GM13977 (cell line): ENCODE data around the gene VRK1.

Experiments
- DNase-seq: peaks from one replicate; pipeline ENCODE4 v3.0.0; 2012; ENCODE audit warnings: low spot score
- in situ Hi-C: fragments of 300-500 bp; cut with MboI; formaldehyde crosslinking; loops from one replicate; pipeline ENCODE4 v1.12.0; 2022; ENCODE audit warnings: low sequenced_read_pairs, low pct_unique_long_range_greater_than_20kb, mixed read lengths, inconsistent platforms; ENCODE audit not compliant: unreplicated experiment
- TF ChIP-seq, protein P1 (sequence below): IDR thresholded peaks from 2 replicates; pipeline ENCODE4 v1.5.1; 2012; ENCODE audit warnings: mild to moderate bottlenecking, control low read depth; ENCODE audit not compliant: insufficient read depth; ENCODE audit errors: extremely low read depth, missing control alignments

VRK1 gene

GRCh38 chr14:96826818-96827217, 29.6 kb downstream of the VRK1 start:
- in situ Hi-C loops: no loop called here
- DNase-seq: no peak
- TF ChIP-seq, protein P1, sequence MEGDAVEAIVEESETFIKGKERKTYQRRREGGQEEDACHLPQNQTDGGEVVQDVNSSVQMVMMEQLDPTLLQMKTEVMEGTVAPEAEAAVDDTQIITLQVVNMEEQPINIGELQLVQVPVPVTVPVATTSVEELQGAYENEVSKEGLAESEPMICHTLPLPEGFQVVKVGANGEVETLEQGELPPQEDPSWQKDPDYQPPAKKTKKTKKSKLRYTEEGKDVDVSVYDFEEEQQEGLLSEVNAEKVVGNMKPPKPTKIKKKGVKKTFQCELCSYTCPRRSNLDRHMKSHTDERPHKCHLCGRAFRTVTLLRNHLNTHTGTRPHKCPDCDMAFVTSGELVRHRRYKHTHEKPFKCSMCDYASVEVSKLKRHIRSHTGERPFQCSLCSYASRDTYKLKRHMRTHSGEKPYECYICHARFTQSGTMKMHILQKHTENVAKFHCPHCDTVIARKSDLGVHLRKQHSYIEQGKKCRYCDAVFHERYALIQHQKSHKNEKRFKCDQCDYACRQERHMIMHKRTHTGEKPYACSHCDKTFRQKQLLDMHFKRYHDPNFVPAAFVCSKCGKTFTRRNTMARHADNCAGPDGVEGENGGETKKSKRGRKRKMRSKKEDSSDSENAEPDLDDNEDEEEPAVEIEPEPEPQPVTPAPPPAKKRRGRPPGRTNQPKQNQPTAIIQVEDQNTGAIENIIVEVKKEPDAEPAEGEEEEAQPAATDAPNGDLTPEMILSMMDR: no peak

- DNase-seq: no peak
- TF ChIP-seq, protein P1: no peak
- in situ Hi-C loops: no loop called here
Observed at GRCh38 chr14:96827290-96827689, 30.1 kb downstream of the VRK1 start.

DNA sequence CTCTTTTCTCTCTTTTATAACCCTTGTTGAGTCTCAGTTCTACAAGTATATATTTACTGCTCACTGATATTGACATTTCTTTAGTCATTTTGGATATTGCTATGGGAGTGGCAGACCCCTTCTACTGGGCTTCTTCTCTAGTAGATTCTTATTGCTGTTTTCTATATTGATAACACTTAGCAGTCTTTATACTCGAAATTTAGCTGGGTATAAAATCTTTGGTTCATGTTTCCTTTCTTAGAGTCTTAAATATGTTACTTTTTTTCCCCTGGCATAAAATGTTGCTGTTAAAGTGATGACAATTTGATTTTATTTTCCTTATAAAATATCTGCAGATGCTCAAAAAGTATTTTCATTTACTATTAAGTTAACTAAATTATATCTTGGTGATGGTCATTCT, 32.6 kb downstream of the VRK1 start:
- in situ Hi-C loops: no loop called here
- TF ChIP-seq, protein P1: no peak
- no peak for DNase-seq

DNA sequence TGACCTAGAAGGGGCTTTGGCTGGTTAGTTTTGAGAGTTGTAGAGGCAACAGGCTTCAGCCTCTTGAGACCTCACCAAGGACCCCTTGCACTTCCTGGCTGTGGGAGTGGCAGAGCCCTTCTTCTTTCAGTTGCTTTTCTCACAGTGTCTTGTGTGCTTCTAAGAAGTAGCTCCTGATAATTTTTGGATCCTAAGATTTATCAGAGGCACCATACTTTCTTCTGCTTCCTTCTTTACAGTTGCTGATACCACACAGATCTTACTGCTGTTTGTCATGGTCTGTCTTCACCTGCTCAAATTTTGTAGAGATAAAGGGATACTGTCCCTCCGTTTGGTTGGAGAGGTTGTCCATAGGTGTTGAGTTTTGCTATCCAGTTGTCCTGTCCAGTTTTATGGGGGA, 33.8 kb downstream of the VRK1 start:
- no peak for DNase-seq
- in situ Hi-C loops: no loop called here
- TF ChIP-seq, protein P1: no peak

DNA sequence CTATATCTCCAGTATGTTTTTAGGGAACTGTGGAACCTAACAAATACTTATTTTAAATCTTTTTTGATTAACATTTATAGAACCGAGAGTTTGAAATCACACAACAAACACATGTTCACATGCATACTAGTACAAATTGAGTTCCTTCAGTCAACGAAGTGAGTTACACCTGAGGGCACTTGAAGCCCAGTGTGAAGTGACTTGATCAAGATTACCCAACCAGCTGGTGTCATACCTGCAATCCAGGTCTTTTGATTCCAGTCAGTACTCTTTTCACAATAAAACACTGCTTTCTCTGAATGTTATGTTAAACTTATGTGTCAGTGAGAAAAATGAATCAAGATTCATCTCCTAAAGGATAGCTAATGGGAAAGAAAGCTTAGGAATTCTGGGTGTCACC, 35.2 kb downstream of the VRK1 start:
- TF ChIP-seq, protein P1: no peak
- no peak for DNase-seq
- in situ Hi-C loops: no loop called here

DNA sequence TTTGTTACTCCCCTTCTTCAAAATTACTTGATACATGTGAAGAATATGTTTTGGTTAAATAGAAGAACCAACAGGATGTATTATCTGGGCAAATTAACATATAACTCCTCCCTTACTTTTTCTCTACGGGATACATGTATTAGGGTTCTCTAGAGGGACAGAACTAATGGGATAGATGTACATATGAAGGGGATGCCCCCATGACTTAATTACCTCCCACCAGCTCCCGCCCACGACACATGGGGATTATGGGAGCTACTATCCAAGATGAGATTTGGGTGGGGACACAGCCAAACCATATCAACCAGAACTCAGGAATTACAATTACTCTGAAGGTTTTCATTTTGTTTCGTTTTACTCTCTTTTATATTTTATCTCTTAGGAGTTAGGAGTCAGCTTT, 41.3 kb downstream of the VRK1 start:
- in situ Hi-C loops: no loop called here
- DNase-seq: no peak
- TF ChIP-seq, protein P1: no peak

DNA sequence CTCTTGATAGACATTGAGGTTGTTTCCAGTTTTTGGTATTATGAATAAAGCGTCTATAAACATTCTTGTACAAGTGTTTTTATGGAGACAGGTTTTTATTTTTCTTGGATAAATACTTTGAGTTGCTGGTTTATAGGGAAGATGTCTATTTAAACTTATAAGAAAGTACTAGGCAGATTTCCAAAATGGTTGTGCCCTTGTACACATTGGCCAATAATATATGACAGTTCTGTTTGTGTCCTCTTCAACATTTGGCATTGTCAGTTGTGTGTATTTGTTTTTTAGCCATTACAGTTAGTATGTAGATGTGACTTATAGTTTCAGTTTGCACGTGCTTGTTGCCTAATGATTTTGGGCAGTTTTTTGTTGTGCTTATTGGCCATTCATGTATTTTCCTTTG, 42.1 kb downstream of the VRK1 start:
- in situ Hi-C loops: no loop called here
- DNase-seq: no peak
- TF ChIP-seq, protein P1: no peak
